Neuronal stem cell (in vitro differentiated cells): Measurements from ENCODE around the gene NOXO1.

Source experiments
- DNase-seq: peaks from one replicate; pipeline ENCODE4 v3.0.0-alpha.2; 2013; ENCODE audit warnings: low spot score
- H2AFZ ChIP-seq: one replicate; pipeline ENCODE4 v1.6.1; 2013; ENCODE audit warnings: mild to moderate bottlenecking, low read length, inconsistent platforms
- H2AK5ac ChIP-seq: 2 replicates; pipeline ENCODE4 v1.6.1; 2013; ENCODE audit warnings: low read depth, mild to moderate bottlenecking, inconsistent platforms, low read length, moderate library complexity, mixed read lengths
- H2BK120ac ChIP-seq: 2 replicates; pipeline ENCODE4 v1.6.1; 2013; ENCODE audit warnings: low read depth, mild to moderate bottlenecking, inconsistent platforms, low read length, moderate library complexity, mixed read lengths
- H2BK12ac ChIP-seq: one replicate; pipeline ENCODE4 v1.6.1; 2013; ENCODE audit warnings: low read length, inconsistent platforms
- H2BK15ac ChIP-seq: 2 replicates; pipeline ENCODE4 v1.6.1; 2013; ENCODE audit warnings: mild to moderate bottlenecking, low read length, inconsistent platforms, mixed read lengths
- H2BK5ac ChIP-seq: one replicate; pipeline ENCODE4 v1.6.1; 2013; ENCODE audit warnings: inconsistent platforms, mild to moderate bottlenecking, low read length, moderate library complexity
- H3K14ac ChIP-seq: one replicate; pipeline ENCODE4 v1.6.1; 2013; ENCODE audit warnings: low read length, inconsistent platforms
- H3K18ac ChIP-seq: 2 replicates; pipeline ENCODE4 v1.6.1; 2013; ENCODE audit warnings: low read length, inconsistent platforms
- H3K23ac ChIP-seq: 2 replicates; pipeline ENCODE4 v1.6.1; 2013; ENCODE audit warnings: low read depth, mild to moderate bottlenecking, mixed read lengths, low read length, inconsistent platforms; ENCODE audit not compliant: poor library complexity
- H3K27ac ChIP-seq: replicated peaks from 3 replicates; pipeline ENCODE4 v1.5.1; 2013; ENCODE audit warnings: low read length, inconsistent platforms
- H3K27me3 ChIP-seq, 3 experiments: 2 replicates each; pipeline ENCODE4 v1.6.1; 2013; ENCODE audit warnings: low read length in 3 of 3, mild to moderate bottlenecking in 2 of 3, inconsistent platforms in 1 of 3, low read depth in 1 of 3, mixed read lengths in 1 of 3, moderate library complexity in 1 of 3; ENCODE audit not compliant: control insufficient read depth in 3 of 3, insufficient read depth in 3 of 3
- H3K36me3 ChIP-seq, 2 donors: replicated peaks in 1 of 2; 2 replicates each; pipeline ENCODE4 v1.6.1; 2013; ENCODE audit warnings: low read length in 2 of 2; ENCODE audit not compliant: control insufficient read depth in 2 of 2, insufficient read depth in 2 of 2
- H3K4ac ChIP-seq: 2 replicates; pipeline ENCODE4 v1.6.1; 2013; ENCODE audit warnings: inconsistent platforms, mild to moderate bottlenecking, low read length, moderate library complexity
- H3K4me1 ChIP-seq, 2 donors: 1 replicate in 1 of 2; 2 replicates in 1 of 2; pipeline ENCODE4 v1.6.1; 2013; ENCODE audit warnings: low read length in 2 of 2, low read depth in 1 of 2; ENCODE audit not compliant: control insufficient read depth in 2 of 2, insufficient read depth in 1 of 2
- H3K4me2 ChIP-seq: one replicate; pipeline ENCODE4 v1.6.1; 2013; ENCODE audit warnings: mild to moderate bottlenecking, low read length, inconsistent platforms; ENCODE audit not compliant: insufficient read depth, poor library complexity, severe bottlenecking
- H3K4me3 ChIP-seq, 2 donors: 2 replicates each; pipeline ENCODE4 v1.5.1; 2013; ENCODE audit warnings: low read length in 2 of 2, mild to moderate bottlenecking in 2 of 2, inconsistent platforms in 1 of 2, moderate library complexity in 1 of 2
- H3K79me1 ChIP-seq: one replicate; pipeline ENCODE4 v1.6.1; 2013; ENCODE audit warnings: low read depth, mild to moderate bottlenecking, inconsistent platforms, low read length, moderate library complexity
- H3K9ac ChIP-seq: one replicate; pipeline ENCODE4 v1.6.1; 2013; ENCODE audit warnings: mild to moderate bottlenecking, low read depth, low read length, inconsistent platforms; ENCODE audit not compliant: poor library complexity
- H3K9me3 ChIP-seq, 2 donors: replicated peaks in 1 of 2; 2 replicates each; pipeline versions ENCODE3 to v1.6.1; 2013; ENCODE audit warnings: low read length in 2 of 2, mild to moderate bottlenecking in 2 of 2, inconsistent platforms in 1 of 2, low read depth in 1 of 2, mixed read lengths in 1 of 2, moderate library complexity in 1 of 2; ENCODE audit not compliant: control insufficient read depth in 2 of 2, insufficient read depth in 1 of 2
- H4K8ac ChIP-seq: one replicate; pipeline ENCODE4 v1.6.1; 2013; ENCODE audit warnings: low read depth, mild to moderate bottlenecking, inconsistent platforms, low read length, moderate library complexity
- H4K91ac ChIP-seq: one replicate; pipeline ENCODE4 v1.6.1; 2013; ENCODE audit warnings: low read length, low read depth, mild to moderate bottlenecking, inconsistent platforms; ENCODE audit not compliant: poor library complexity
- WGBS, 2 donors: extraction: QIAGEN DNeasy Blood & Tissue Kit; methylation state at CpG; one replicate each; pipeline ENCODE4 v1.1.7; 2013; ENCODE audit warnings: missing lambda C conversion rate in 2 of 2, mixed read lengths in 1 of 2; ENCODE audit not compliant: insufficient read length in 2 of 2, insufficient replicate concordance in 1 of 2; ENCODE audit errors: extremely low coverage in 2 of 2; 5-methylcytosine and 5-hydroxymethylcytosine counted together

The NOXO1 gene

GRCh38 chr16:1965396-1966001, 15.8 kb downstream of the NOXO1 start:
- H3K4me2 ChIP-seq: peak overlapping the region; percentile 87
- H2BK5ac ChIP-seq: no peak overlapping the region
- no peak overlapping the region for H4K91ac ChIP-seq
- H2AFZ ChIP-seq: peak overlapping the region; percentile 90
- H4K8ac ChIP-seq: no peak overlapping the region
- H3K36me3 ChIP-seq: peaks cover 18 to 35% of the 10 kb centered on the region in 2 donors
- H3K4ac ChIP-seq: no peak overlapping the region
- DNase-seq: no peak
- H3K23ac ChIP-seq: peak overlapping the region; percentile 98
- H2BK15ac ChIP-seq: peak overlapping the region; percentile 9
- WGBS, 2 donors: no CpG with 5 or more reads among the region's 24 CpGs
- H3K4me1 ChIP-seq: peaks cover 13 to 14% of the 10 kb centered on the region in 2 donors
- H3K9ac ChIP-seq: peak overlapping the region; percentile 94
- H3K27ac ChIP-seq: no peak overlapping the region
- H3K18ac ChIP-seq: peak overlapping the region; percentile 93
- no peak overlapping the region for H3K14ac ChIP-seq
- H3K27me3 ChIP-seq: no peaks in the 10 kb centered on the region
- H2BK12ac ChIP-seq: no peak overlapping the region
- peak overlapping the region; percentile 53 for H2AK5ac ChIP-seq
- no peak overlapping the region for H2BK120ac ChIP-seq
- peak overlapping the region; percentile 86 to 87 for H3K4me3 ChIP-seq
- peaks cover 14% of the 10 kb centered on the region for H3K79me1 ChIP-seq
- H3K9me3 ChIP-seq: no peaks in the 10 kb centered on the region

GRCh38 chr16:1964506-1965395, 16.5 kb downstream of the NOXO1 start, which contains the start of gene RPS2:
Gene RPS2, minus strand, starts transcription at chr16:1964826. Its CDS starts 201 bp downstream, at chr16:1964625.
- Histone ChIP-seq H3K27ac (peak within 1 kb of the TSS; percentile 58), H3K9me3 (no peaks in the 10 kb centered on the region), H2AFZ (peak within 1 kb of the TSS; percentile 90), H3K4me2 (peak within 1 kb of the TSS; percentile 88), H4K8ac (no peak within 1 kb of the TSS), H2BK12ac (no peak within 1 kb of the TSS), H2BK15ac (peak within 1 kb of the TSS; percentile 9), H3K79me1 (peaks cover 14% of the 10 kb centered on the region), H2BK120ac (peak within 1 kb of the TSS; percentile 64), H3K18ac (peak within 1 kb of the TSS; percentile 94), H3K23ac (peak within 1 kb of the TSS; percentile 98), H2AK5ac (peak within 1 kb of the TSS; percentile 98), H3K4me1 (peaks cover 14 to 15% of the 10 kb centered on the region in 2 donors), H2BK5ac (peak within 1 kb of the TSS; percentile 88), H3K4me3 (peak within 1 kb of the TSS; percentile 87 to 96), H3K9ac (peak within 1 kb of the TSS; percentile 94), H3K27me3 (no peaks in the 10 kb centered on the region), H3K14ac (no peak within 1 kb of the TSS), H3K36me3 (peaks cover 18 to 36% of the 10 kb centered on the region in 2 donors), H3K4ac (peak within 1 kb of the TSS; percentile 44), H4K91ac (no peak within 1 kb of the TSS)
- no CpG with 5 or more reads among the region's 97 CpGs for WGBS, 2 donors
- peak; percentile 97 for DNase-seq

- Histone ChIP-seq H3K27me3 (no peaks in the 10 kb centered on the region), H2AK5ac (peak overlapping the region; percentile 98), H2BK15ac (no peak overlapping the region), H3K4ac (no peak overlapping the region), H3K14ac (no peak overlapping the region), H3K18ac (peak overlapping the region; percentile 94), H3K23ac (peak overlapping the region; percentile 0), H3K79me1 (peaks cover 18% of the 10 kb centered on the region), H2BK120ac (no peak overlapping the region), H2BK5ac (peak overlapping the region; percentile 88), H3K27ac (no peak overlapping the region), H3K9ac (peak overlapping the region; percentile 93), H3K4me2 (peak overlapping the region; percentile 88), H3K4me1 (peaks cover 14 to 15% of the 10 kb centered on the region in 2 donors), H3K36me3 (peaks cover 18 to 36% of the 10 kb centered on the region in 2 donors), H4K8ac (no peak overlapping the region), H3K4me3 (peak overlapping the region; percentile 87 to 96), H4K91ac (no peak overlapping the region), H2AFZ (no peak overlapping the region), H3K9me3 (no peaks in the 10 kb centered on the region), H2BK12ac (no peak overlapping the region)
- no peak for DNase-seq
- no CpG with 5 or more reads among the region's 44 CpGs for WGBS, 2 donors
These were observed 17.3 kb downstream of the NOXO1 start for GRCh38 chr16:1963806-1964505.
